CMK (cell line): ENCODE data around the gene SZT2.
"Not testable (repeated sequence)": the region's sequence is repeated elsewhere in the genome, so short reads cannot be mapped to it uniquely, and the experiment has no call there.

Experiments used
- DNase-seq: peaks from one replicate; pipeline ENCODE4 v3.0.0-alpha.2; 2010; ENCODE audit warnings: low read depth

The SZT2 gene

GRCh38 chr1:43454270-43455011, 64.7 kb downstream of the SZT2 start:
- DNase-seq = peak; percentile 22

DNA sequence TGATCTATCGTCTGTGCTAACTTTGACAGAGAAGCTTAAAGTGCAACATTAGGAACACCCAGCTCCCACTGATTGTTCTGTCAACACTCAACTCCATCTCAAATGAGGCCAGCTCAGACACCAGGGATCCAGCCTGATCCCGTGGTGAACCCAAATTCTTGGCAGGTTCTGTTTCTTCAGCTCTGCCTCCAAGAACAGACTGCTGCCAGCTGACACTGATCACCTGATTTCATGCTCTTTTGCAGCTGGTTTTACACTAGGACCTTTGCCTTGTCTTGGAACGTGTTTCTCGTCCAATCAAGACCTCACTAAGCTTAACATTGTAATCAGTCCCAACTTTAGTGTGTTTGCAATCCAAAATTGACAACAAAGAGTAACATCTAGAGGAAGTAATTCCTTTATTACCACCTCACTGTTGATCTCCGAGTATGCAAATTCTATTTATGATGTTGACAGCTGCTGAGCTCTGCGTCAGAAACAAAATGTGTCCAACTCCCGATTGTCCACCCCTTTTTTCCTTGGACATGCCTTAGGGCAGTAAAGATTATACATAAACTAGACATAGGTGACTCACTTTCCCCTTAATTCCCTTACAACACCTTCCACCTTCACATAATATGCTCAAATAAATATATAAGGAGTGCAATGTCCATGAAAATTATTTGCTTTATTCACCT, 65.7 kb downstream of the SZT2 start:
- DNase-seq = no peak

- not testable (repeated sequence) for DNase-seq
Measured at GRCh38 chr1:43458379-43458778, 68.7 kb downstream of the SZT2 start.

GRCh38 chr1:43460988-43461693, 71.4 kb downstream of the SZT2 start:
- no peak for DNase-seq

GRCh38 chr1:43463479-43463878, 73.8 kb downstream of the SZT2 start:
- DNase-seq = no peak

DNA sequence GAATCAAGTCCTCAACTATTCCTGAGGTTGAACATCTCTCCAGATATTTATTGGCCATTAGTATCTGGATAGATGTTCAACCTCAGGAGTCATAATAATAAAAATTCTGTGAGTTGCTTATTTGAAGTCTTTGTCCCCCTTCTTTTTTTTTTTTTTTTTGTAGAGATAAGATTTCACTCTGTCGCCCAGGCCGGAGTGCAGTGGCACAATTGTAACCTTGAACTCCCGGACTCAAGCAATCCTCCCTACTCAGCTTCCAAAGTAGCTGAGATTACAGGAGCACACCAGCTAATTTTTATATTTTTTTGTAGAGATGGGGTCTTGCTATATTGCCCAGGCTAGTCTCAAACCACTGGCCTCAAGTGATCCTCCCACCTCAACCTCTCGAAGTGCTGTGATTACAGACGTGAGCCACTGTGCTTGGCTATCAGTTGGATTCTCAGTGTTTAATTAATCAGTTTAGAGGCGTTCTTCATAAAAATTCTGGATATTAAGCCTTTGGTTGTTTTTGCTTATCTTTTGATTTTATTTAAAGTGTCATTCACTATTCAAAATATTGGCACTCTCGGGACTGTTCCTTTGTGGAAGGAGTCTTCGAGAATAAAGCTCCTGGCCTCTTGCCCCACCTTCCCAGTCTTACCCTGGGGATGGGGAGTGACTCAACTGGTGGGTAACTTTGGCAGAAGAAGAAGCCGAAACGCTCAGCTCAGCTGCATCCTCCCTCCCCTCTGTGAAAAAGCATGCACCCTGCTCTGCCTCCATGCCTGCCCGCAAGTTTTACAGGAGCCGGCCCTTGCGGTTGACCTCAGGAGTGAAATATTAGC, 75.2 kb downstream of the SZT2 start:
- no peak for DNase-seq

GRCh38 chr1:43465505-43466067, 75.9 kb downstream of the SZT2 start:
- no peak for DNase-seq

DNA sequence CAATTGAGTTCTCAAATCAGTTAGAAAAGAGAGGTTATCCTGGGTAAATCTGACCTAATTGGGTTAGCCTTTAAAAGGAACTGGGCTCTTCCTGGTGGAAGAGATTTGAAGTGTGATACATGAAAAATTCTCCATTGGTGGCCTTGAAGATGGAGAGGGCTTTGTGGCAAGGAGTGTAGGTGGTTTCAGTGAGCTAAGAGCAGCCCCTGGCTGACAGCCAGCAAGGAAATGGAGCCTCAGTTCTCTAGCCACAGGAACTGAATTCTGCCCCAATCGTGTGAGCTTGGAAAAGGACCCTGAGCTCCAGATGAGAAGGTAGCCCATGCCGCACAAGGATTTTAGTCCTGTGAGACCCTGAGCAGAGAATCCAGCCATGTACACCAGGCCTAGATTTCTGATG, 76.7 kb downstream of the SZT2 start:
- DNase-seq = no peak

- DNase-seq = no peak
Measured at GRCh38 chr1:43468414-43468813, 78.7 kb downstream of the SZT2 start.

GRCh38 chr1:43469932-43470331, 80.2 kb downstream of the SZT2 start:
- DNase-seq = no peak

- no peak for DNase-seq
Measured at GRCh38 chr1:43472087-43472462, 82.4 kb downstream of the SZT2 start.

DNA sequence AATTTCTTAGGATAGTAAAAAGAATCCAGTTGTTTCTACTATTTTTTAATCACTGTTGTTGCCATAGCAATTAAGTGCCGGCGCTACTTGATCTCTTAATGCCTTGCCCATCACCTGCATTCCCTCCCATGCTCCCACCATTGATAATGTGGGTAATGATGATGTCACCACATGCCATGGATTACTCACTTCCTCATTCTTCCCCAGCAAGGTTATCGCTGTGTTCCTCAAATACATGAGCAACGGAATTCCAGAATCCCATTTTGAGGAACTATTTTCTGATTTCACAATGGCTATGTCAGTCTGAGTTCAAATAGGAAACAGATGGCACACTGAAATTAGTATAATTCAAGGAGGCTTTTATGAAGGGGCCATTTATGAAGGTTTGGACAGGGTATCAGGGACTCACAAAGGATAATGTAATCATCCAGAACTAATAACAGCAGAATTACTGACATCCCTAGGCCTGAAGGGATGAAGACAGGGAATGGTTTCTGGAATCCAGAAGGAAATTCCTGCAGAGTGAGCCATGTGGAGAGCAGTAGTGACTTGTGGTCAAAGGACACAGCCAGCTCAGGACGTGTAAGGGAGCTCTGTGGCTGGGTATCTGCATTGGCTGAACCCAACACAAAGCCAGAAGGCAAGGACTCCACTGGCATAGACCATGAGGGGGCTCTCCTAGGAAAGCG, 82.9 kb downstream of the SZT2 start:
- not testable (repeated sequence) for DNase-seq

DNA sequence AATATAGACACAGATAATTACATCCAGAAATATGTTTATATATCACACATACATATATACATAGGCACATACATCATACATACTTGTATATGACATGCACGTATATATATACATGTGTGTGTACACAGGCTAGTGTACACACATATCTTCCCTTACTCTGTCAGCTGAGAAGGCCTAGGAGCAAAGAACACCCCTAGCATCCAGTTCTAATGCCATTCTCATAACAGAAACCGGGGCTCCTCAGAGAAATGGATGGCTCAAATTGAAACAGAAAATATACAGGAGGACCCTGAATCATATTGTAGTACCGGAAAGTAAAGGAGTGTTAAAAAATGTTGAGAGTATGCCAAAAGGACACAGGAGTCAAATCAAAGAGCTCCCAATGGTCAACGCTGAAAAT, 83.8 kb downstream of the SZT2 start:
- no peak for DNase-seq

DNA sequence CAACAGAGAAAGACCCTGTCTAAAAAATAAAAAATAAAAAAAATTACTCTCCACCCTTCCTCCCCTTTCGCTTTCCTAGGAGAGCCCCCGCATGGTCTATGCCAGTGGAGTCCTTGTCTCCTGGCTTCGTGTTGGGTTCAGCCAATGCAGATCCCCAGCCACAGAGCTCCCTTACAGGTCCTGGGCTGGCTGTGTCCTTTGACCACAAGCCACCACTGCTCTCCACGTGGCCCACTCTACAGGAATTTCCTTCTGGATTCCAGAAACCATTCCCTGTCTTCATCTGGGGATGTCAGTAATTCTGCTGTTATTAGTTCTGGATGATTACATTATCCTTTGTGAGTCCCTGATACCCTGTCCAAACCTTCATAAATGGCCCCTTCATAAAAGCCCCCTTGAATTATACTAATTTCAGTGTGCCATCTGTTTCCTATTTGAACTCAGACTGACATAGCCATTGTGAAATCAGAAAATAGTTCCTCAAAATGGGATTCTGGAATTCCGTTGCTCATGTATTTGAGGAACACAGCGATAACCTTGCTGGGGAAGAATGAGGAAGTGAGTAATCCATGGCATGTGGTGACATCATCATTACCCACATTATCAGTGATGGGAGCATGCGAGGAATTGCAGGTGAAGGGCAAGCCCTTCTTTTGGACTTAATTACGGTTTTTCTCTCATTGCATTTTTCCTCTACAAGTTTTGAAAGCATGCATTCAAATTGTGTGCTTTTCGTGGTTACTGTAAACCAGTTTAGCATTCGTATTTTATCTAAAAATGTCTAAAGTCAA, 86.1 kb downstream of the SZT2 start:
- DNase-seq = not testable (repeated sequence)

DNA sequence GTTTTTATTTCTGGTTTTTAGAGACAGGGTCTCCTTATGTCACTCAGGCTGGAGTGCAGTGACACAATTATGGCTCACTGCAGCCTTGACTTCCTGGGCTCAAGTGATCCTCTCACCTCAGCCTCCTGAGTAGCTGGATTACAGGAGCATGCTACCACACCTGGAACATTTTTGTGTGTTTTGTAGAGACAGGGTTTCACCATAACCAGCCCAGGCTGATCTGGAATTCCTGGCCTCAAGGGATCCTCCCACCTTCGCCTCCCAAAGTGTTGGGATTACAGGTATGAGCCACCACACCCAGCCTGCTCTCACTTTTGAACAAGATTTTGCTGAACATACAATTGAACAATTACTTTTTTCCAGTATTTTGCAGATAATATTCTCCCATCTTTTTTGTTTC, 88.0 kb downstream of the SZT2 start:
- DNase-seq = no peak

GRCh38 chr1:43479414-43479813, 89.7 kb downstream of the SZT2 start:
- no peak for DNase-seq

GRCh38 chr1:43481491-43481890, 91.8 kb downstream of the SZT2 start:
- no peak for DNase-seq

DNA sequence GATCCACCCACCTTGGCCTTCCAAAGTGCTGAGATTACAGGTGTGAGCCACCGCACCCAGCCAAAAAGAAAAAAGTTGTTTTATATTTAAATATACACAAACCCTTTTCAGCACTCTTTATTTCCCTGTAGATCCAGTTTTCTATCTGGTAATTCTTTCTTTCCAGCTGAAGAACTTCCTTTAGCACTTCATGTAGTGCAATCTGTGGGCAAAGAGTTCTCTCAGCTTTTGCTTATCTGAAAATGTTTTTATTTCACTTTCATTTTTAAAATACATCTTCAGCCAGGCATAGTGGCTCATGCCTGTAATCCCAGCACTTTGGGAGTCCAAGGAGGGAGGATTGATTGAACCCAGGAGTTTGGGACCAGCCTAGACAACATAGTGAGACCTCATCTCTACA, 92.5 kb downstream of the SZT2 start:
- DNase-seq = no peak

GRCh38 chr1:43484367-43484766, 94.7 kb downstream of the SZT2 start:
- no peak for DNase-seq

- DNase-seq = no peak
Measured at GRCh38 chr1:43488165-43488564, 98.5 kb downstream of the SZT2 start.

GRCh38 chr1:43491061-43491460, 101.4 kb downstream of the SZT2 start:
- no peak for DNase-seq
